Esophagus muscularis mucosa (tissue), 4 donors: ENCODE measurements around the gene SDS. TPM values are rescaled to one million over a fixed set of nuclear protein-coding genes. Genes with fewer than 3 reads are reported as not detected.

Experiments used
- DNase-seq: peaks from one replicate; pipeline ENCODE4 v3.0.0-alpha.2; 2017; ENCODE audit errors: extremely low spot score
- H3K27ac ChIP-seq, 4 donors: fragments of 200-600 bp; sonication (generic); replicated peaks in 1 of 4; 1 replicate in 3 of 4; 2 replicates in 1 of 4; pipeline ENCODE4 v1.5.1; 2016 to 2019; ENCODE audit warnings: mild to moderate bottlenecking in 1 of 4
- H3K27me3 ChIP-seq, 4 donors: fragments of 200-600 bp; sonication (generic); one replicate each; pipeline versions ENCODE4 v1.5.1 to v1.6.0; 2016 to 2019
- H3K36me3 ChIP-seq, 4 donors: fragments of 200-600 bp; sonication (generic); one replicate each; pipeline ENCODE4 v1.5.1; 2016 to 2019
- H3K4me1 ChIP-seq, 4 donors: fragments of 200-600 bp; sonication (generic); one replicate each; pipeline ENCODE4 v1.5.1; 2016 to 2019
- H3K4me3 ChIP-seq, 4 donors: fragments of 200-600 bp; sonication (generic); 1 replicate in 2 of 4; 2 replicates in 2 of 4; pipeline ENCODE4 v1.5.1; 2016 to 2019; ENCODE audit warnings: mild to moderate bottlenecking in 4 of 4, moderate library complexity in 1 of 4
- H3K9me3 ChIP-seq, 4 donors: fragments of 200-600 bp; sonication (generic); 1 replicate in 3 of 4; 2 replicates in 1 of 4; pipeline ENCODE4 v1.5.1; 2016 to 2019
- EP300 ChIP-seq: sonication (generic); formaldehyde crosslinking; IDR thresholded peaks from one replicate; pipeline ENCODE4 v1.6.1; 2017; ENCODE audit warnings: antibody characterized with exemption
- POLR2A ChIP-seq: fragments of 450-650 bp; IDR thresholded peaks from one replicate; pipeline ENCODE4 v1.6.1; 2017; ENCODE audit warnings: antibody characterized with exemption, moderate library complexity, mild to moderate bottlenecking, low read depth
- POLR2AphosphoS5 ChIP-seq, 2 donors: sonication (generic); formaldehyde crosslinking; IDR thresholded peaks; one replicate each; pipeline ENCODE4 v1.6.1; 2017; ENCODE audit warnings: antibody characterized with exemption in 2 of 2
- WGBS: methylation state at CpG from one replicate; pipeline ENCODE4 v1.1.5; 2018; 5-methylcytosine and 5-hydroxymethylcytosine counted together
- intact Hi-C: fragments of 100-400 bp; cut with DNase I; formaldehyde crosslinking; loops from one replicate; pipeline ENCODE4 v1.15.1; 2023
- total RNA-seq, 4 donors: library from RNA; depleted of rRNA; stranded (reverse); fragments of >200 nt; gene quantifications; one replicate each; pipeline versions ENCODE4 v1.1.0 to v1.2.1, GENCODE V29; 2016
- TF ChIP-seq, protein P1 (sequence below), 3 experiments: fragments of 200-600 bp in 2 of 3; fragments of 450-650 bp in 1 of 3; sonication (generic) in 2 of 3; IDR thresholded peaks; one replicate each; pipeline ENCODE4 v1.5.1; 2017 to 2019; ENCODE audit warnings: antibody characterized with exemption in 3 of 3, mild to moderate bottlenecking in 2 of 3, moderate library complexity in 1 of 3

The SDS gene
- total RNA-seq, 4 donors from 2014 or later, result 13.6 TPM; not detected in 3

DNA sequence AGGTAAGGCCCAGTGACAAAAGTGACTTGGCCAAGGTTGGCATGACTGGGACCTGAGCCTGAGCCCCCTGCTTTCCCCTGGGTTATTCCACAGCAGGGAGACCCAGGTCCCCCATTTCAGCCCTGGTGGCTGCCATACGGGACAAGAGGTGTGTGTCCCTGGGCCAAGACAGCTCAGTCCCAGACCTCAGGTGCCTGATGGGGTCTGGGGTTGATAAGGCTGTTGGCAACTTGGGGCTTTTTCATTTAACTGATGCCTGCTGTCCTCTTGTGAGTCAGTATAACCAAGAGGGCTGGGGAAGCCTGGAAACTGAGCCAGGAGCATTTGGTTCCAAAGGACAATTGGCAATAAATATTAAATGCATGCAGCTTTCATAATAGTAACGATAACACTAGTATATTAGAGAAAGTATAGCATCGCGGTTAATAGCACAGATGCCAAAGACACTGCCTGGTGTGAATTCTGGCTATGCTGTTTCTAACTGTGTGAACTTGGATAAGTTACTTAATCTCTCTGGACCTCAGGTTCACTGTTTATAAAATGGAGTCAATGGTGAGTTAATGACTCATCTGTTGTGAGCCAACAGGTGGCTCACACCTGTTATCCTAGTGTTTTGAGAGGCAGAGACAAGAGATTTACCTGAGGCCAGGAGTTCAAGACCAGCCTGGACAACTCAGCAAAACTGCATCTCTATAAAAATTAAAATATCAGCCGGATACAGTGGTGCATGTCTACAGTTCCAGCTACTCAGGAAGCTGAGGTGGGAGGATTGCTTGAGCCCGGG, 19.4 kb upstream of the SDS start:
- DNase-seq, result no peak
- Histone ChIP-seq H3K4me1 (peaks cover 8 to 21% (median 16%) of the 10 kb centered on the region in 4 donors), H3K9me3 (no peaks in the 10 kb centered on the region), H3K36me3 (no peaks in the 10 kb centered on the region), H3K27ac (peak overlapping the region; percentile 40 to 62 (median 58)), H3K4me3 (peak overlapping the region; percentile 52 to 67 (median 56)), H3K27me3 (no peaks in the 10 kb centered on the region)
- 85% methylated on average over 6 of the region's 6 CpGs for WGBS
- intact Hi-C loops, result loop anchor here (10.0 kb wide), 2 partner anchors 108 to 218 kb away; no protein-coding TSS in a partner anchor
- TF ChIP-seq EP300, result no peak
- no peak for TF ChIP-seq POLR2AphosphoS5 (IDR thresholded peaks at IDR 0.05)
- TF ChIP-seq, protein P1, sequence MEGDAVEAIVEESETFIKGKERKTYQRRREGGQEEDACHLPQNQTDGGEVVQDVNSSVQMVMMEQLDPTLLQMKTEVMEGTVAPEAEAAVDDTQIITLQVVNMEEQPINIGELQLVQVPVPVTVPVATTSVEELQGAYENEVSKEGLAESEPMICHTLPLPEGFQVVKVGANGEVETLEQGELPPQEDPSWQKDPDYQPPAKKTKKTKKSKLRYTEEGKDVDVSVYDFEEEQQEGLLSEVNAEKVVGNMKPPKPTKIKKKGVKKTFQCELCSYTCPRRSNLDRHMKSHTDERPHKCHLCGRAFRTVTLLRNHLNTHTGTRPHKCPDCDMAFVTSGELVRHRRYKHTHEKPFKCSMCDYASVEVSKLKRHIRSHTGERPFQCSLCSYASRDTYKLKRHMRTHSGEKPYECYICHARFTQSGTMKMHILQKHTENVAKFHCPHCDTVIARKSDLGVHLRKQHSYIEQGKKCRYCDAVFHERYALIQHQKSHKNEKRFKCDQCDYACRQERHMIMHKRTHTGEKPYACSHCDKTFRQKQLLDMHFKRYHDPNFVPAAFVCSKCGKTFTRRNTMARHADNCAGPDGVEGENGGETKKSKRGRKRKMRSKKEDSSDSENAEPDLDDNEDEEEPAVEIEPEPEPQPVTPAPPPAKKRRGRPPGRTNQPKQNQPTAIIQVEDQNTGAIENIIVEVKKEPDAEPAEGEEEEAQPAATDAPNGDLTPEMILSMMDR (IDR thresholded peaks at IDR 0.05), result no peak
- no peak for TF ChIP-seq POLR2A

DNA sequence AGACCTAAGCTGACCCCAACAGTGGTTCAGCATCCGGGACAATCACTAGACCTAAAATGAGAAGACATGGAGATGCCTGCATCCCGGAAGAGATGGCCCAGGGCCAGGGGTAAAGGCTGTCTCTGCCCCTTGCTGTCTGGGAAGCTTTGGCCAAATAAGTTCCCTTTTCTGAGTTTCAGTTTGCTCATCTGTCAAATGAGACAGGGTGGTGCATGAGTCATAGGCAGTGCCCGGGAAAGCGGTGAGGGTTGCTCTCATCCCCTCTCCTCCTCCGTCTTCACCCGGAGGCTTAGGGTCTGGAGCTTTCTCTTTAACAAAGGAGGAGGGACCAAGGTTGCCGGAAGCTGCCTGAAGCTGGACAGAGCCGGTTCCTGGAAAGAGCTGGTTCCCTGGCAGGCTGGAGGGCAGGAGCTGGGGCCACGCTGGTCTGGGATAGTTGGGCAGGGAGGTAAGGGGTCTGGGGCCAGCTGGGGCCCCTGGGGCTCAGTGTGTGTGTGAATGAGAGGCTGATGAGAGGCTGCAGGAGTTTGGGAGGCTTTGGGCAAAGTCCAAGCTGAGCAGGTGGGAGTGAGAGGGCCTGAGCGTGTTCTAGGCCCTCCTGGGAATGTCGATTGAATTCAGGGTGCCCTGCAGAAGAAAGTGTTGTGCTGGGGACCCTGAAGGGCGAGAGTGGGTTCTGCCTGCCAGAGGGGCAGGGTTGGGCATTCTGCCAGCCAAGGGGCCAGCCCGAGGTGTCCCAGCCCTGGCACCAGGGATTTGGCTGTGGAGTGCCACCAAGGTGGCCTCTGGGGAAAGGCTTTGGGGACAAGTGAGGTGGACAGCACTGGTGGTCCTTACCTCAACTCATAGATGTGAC, 18.6 kb upstream of the SDS start, which contains the start of gene SDSL:
SDSL (plus strand) TSS at position 351 of the 856 bp plus-strand sequence. CDS start 5,603 bp downstream, outside the sequence.
- Histone ChIP-seq H3K27me3 (no peaks in the 10 kb centered on the region), H3K36me3 (no peaks in the 10 kb centered on the region), H3K4me1 (peaks cover 8 to 21% (median 16%) of the 10 kb centered on the region in 4 donors), H3K27ac (peak within 1 kb of the TSS; percentile 40 to 62 (median 58)), H3K9me3 (no peaks in the 10 kb centered on the region), H3K4me3 (peak within 1 kb of the TSS; percentile 52 to 67 (median 56))
- intact Hi-C loops, result loop anchor here (10.0 kb wide), 2 partner anchors 107 to 217 kb away; no protein-coding TSS in a partner anchor
- WGBS, result 8% methylated on average over 11 of the region's 13 CpGs
- peak; percentile 95 for DNase-seq
- TF ChIP-seq POLR2A (no peak), EP300 (no peak), POLR2AphosphoS5 (IDR thresholded peaks at IDR 0.05) (peak in 1 of 2 donors; percentile 61)
- TF ChIP-seq, protein P1 (IDR thresholded peaks at IDR 0.05), result no peak

DNA sequence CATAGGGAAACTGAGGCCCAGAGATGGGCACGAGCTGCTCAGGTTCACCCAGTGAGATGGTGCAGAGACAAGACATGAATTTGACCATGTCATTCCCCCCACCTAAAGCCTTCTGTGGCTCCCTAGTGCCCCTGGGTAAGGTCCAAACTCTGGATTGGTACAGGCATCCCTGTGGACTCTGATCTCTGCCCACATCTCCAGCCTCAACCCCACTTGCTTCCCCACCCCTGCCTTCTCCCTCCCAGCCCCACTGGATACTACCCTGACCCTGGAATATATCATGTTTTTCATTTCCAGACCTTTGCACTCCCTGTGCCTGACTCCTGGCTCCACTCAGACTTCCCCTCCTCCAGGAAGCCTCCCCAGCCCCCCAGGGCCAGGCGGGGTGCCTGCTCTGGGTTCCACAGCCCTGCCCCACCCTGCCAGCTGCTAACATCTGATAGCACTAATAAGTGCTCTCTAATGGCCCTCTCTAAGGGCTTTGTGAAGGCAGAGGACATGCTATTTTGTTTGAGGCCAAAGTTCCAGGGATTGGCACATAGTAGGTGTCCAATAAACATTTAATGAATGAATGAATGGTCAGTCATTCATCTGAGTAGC, 17.4 kb upstream of the SDS start:
- Histone ChIP-seq H3K27ac (no peak overlapping the region), H3K27me3 (no peaks in the 10 kb centered on the region), H3K4me3 (no peak overlapping the region), H3K9me3 (no peaks in the 10 kb centered on the region), H3K36me3 (no peaks in the 10 kb centered on the region), H3K4me1 (peaks cover 8 to 21% (median 16%) of the 10 kb centered on the region in 4 donors)
- WGBS, result 70% methylated on average over 2 of the region's 2 CpGs
- intact Hi-C loops, result loop anchor here (10.0 kb wide), 2 partner anchors 106 to 216 kb away; no protein-coding TSS in a partner anchor
- no peak for DNase-seq
- no peak for TF ChIP-seq POLR2A

DNA sequence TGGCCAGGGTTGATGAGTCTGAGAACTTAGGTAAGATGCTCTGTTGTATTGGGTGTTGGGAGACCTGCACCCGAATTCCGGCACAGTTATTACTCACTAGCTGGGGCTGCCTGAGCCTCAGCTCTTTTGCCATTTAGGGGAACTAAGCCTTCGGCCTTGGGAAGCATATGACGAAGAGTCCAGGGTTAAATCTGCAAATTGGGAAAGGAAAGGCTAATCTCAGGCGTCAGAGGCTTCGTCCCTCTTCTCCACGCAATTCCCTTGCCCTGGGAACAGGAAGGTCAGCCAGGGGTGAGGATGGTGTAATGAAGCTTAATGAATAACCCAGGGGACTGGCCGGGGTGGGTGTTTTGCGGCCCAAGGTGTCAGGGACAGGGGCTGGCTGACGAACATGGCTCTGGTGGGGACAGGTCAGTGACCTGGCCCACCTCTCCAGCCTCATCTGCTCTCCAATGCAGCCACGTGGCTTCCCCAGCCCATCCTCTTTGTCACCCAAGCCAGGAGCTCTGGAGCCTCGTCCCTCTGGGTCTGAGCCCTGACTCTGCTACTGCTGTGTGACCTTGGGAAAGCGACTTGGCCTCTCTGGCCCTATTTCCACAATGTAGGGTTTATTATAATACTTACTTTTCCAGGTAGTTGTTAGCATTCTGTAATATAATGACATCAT, 14.7 kb upstream of the SDS start:
- H3K27ac ChIP-seq, result no peak overlapping the region
- TF ChIP-seq, protein P1 (IDR thresholded peaks at IDR 0.05), result no peak
- peak in 1 of 2 donors; percentile 19 for TF ChIP-seq POLR2AphosphoS5 (IDR thresholded peaks at IDR 0.05)
- intact Hi-C loops, result no loop called here
- peaks cover 8 to 21% (median 16%) of the 10 kb centered on the region in 4 donors for H3K4me1 ChIP-seq
- no peaks in the 10 kb centered on the region for H3K36me3 ChIP-seq
- H3K4me3 ChIP-seq, result no peak overlapping the region
- no peak for DNase-seq
- no peaks in the 10 kb centered on the region for H3K9me3 ChIP-seq
- 44% methylated on average over 12 of the region's 13 CpGs for WGBS
- H3K27me3 ChIP-seq, result peaks cover 0 to 5% (median 0%) of the 10 kb centered on the region in 4 donors
